HEK293 (cell line): Measurements from ENCODE around the gene LRP1B.

Experiments
- CTCF ChIA-PET: fragments of 350-600 bp; formaldehyde crosslinking; extraction: SDS; loops from one replicate; lab custom pipeline; 2021; ENCODE audit warnings: antibody characterized with exemption; lab: Yijun Ruan, JAX
- POLR2A ChIA-PET: fragments of 300-600 bp; formaldehyde crosslinking; extraction: SDS; loops from one replicate; lab custom pipeline; 2020; ENCODE audit warnings: antibody characterized with exemption, inconsistent platforms; lab: Yijun Ruan, JAX
- H3K27ac ChIP-seq: fragments of 200-500 bp; sonication (Bioruptor generic); 2 replicates; pipeline ENCODE4 v1.5.1; 2014; ENCODE audit warnings: low read depth, low read length, control low read depth, inconsistent platforms; ENCODE audit errors: extremely low read depth
- H3K36me3 ChIP-seq, 2 experiments: fragments of 200-500 bp in 1 of 2; sonication (Bioruptor generic) in 1 of 2; 1 replicate in 1 of 2; 2 replicates in 1 of 2; pipeline ENCODE4 v1.5.1; 2014 to 2017; ENCODE audit warnings: inconsistent platforms in 2 of 2, low read length in 2 of 2; ENCODE audit not compliant: control insufficient read depth in 2 of 2, insufficient read depth in 1 of 2
- H3K4me1 ChIP-seq: fragments of 200-500 bp; sonication (Bioruptor generic); 2 replicates; pipeline ENCODE4 v1.5.1; 2014; ENCODE audit warnings: mild to moderate bottlenecking, low read length, inconsistent platforms; ENCODE audit not compliant: control insufficient read depth, insufficient read depth
- H3K4me3 ChIP-seq: 2 replicates; pipeline ENCODE4 v1.5.1; 2011; ENCODE audit warnings: low read depth, mild to moderate bottlenecking, control low read depth, low read length, moderate library complexity
- H3K9me3 ChIP-seq: fragments of 200-500 bp; sonication (Bioruptor generic); 2 replicates; pipeline ENCODE4 v1.5.1; 2014; ENCODE audit warnings: low read depth, low read length, inconsistent platforms; ENCODE audit not compliant: control insufficient read depth, insufficient read depth
- FEZF1 ChIP-seq: fragments of 450-650 bp; formaldehyde crosslinking; IDR thresholded peaks from 2 replicates; pipeline ENCODE4 v1.5.1; 2016; ENCODE audit warnings: missing biosample characterization, missing genetic modification characterization
- GLIS1 ChIP-seq: fragments of 450-650 bp; formaldehyde crosslinking; IDR thresholded peaks from 2 replicates; pipeline ENCODE4 v1.5.1; 2016; ENCODE audit warnings: missing biosample characterization, missing genetic modification characterization
- KLF16 ChIP-seq: fragments of 450-650 bp; formaldehyde crosslinking; IDR thresholded peaks from 2 replicates; pipeline ENCODE4 v1.5.1; 2017; ENCODE audit warnings: missing biosample characterization, missing genetic modification characterization
- PBX3 ChIP-seq: sonication (generic); formaldehyde crosslinking; IDR thresholded peaks from 2 replicates; pipeline ENCODE4 v1.8.1; 2022; ENCODE audit warnings: mild to moderate bottlenecking, moderate library complexity, missing genetic modification reagents
- PRDM1 ChIP-seq: fragments of 450-650 bp; formaldehyde crosslinking; IDR thresholded peaks from 2 replicates; pipeline ENCODE4; 2016; ENCODE audit warnings: missing biosample characterization, missing genetic modification characterization
- ZBTB48 ChIP-seq: fragments of 450-650 bp; formaldehyde crosslinking; IDR thresholded peaks from 2 replicates; pipeline ENCODE4 v1.5.1; 2016; ENCODE audit warnings: missing biosample characterization, missing genetic modification characterization
- ZNF138 ChIP-seq: fragments of 450-650 bp; formaldehyde crosslinking; IDR thresholded peaks from 2 replicates; pipeline ENCODE4 v1.5.1; 2016; ENCODE audit warnings: missing biosample characterization, missing genetic modification characterization, borderline replicate concordance
- ZNF398 ChIP-seq: fragments of 450-650 bp; formaldehyde crosslinking; IDR thresholded peaks from 2 replicates; pipeline ENCODE4 v1.5.1; 2017; ENCODE audit warnings: missing biosample characterization, missing genetic modification characterization
- ZNF449 ChIP-seq: fragments of 450-650 bp; formaldehyde crosslinking; IDR thresholded peaks from 2 replicates; pipeline ENCODE4 v1.5.1; 2017; ENCODE audit warnings: missing biosample characterization, mild to moderate bottlenecking, missing genetic modification characterization, moderate library complexity
- ZNF555 ChIP-seq: fragments of 450-650 bp; formaldehyde crosslinking; conservative IDR thresholded peaks from 2 replicates; pipeline ENCODE4 v1.5.1; 2017; ENCODE audit warnings: missing biosample characterization, mild to moderate bottlenecking, missing genetic modification characterization, inconsistent platforms
- ZNF76 ChIP-seq: fragments of 450-650 bp; formaldehyde crosslinking; IDR thresholded peaks from 2 replicates; pipeline ENCODE4; 2016; ENCODE audit warnings: low read depth, missing biosample characterization, missing genetic modification characterization, borderline replicate concordance
- ZNF777 ChIP-seq: fragments of 450-650 bp; formaldehyde crosslinking; IDR thresholded peaks from 2 replicates; pipeline ENCODE4 v1.5.1; 2017; ENCODE audit warnings: missing biosample characterization, missing genetic modification characterization, borderline replicate concordance
- ZXDB ChIP-seq: fragments of 450-650 bp; formaldehyde crosslinking; IDR thresholded peaks from 2 replicates; pipeline ENCODE4 v1.5.1; 2016; ENCODE audit warnings: missing biosample characterization, missing genetic modification characterization

LRP1B gene

DNA sequence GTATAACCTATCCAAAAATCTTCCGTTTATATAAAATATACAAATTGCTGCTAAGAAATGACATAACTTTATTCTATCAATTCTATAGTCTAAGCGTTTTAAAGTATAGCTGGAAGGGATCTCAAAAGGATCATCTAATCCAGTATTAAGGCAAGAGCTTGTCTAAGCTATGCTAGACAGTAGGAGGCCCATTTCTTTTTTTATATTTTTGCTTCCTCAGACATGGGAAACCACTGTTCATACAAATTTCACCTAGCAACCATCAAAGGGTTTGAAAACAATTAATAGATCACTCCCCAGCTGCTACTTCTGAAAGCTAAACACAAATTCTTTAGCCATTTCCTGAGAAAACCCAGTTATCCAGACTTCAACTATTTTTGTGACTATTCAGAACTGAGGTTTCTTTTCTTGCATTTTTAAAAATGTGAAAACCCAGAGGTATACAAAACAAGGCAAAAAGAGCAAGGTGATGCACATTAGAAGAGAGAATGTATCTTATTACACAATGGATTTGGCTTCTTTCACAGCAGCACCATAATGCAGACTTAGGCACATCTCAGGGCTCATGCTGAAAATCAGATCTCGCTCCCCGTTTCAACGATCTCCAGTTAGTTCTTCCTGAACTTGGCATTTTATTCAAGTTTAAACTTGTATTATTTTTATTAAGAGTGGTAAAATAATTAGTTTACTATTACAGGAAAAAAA is 274.4 kb downstream of the LRP1B start (continued):
- TF ChIP-seq PBX3 (CRISPR knock-in tag), result no peak
- TF ChIP-seq, all 188 proteins: peak for 0

- ChIA-PET POLR2A (no interaction called here), CTCF (no interaction called here)
- Histone ChIP-seq H3K9me3 (no peaks in the 10 kb centered on the region), H3K27ac (no peak overlapping the region), H3K36me3 (no peaks in the 10 kb centered on the region), H3K4me3 (no peak overlapping the region), H3K4me1 (no peaks in the 10 kb centered on the region)
- TF ChIP-seq FEZF1 (tag by site-specific recombination) (no peak), ZNF555 (tag by site-specific recombination) (no peak), ZNF76 (tag by site-specific recombination) (no peak), ZNF449 (tag by site-specific recombination) (no peak)
Observed at GRCh38 chr2:141848191-141848590, 282.6 kb downstream of the LRP1B start.

GRCh38 chr2:141844231-141844630 is 286.6 kb downstream of the LRP1B start:
- H3K4me3 ChIP-seq, result no peak overlapping the region
- TF ChIP-seq PRDM1 (tag by site-specific recombination), result no peak
- no peak for TF ChIP-seq ZBTB48
- no peak for TF ChIP-seq KLF16
- no peak overlapping the region for H3K27ac ChIP-seq
- no peaks in the 10 kb centered on the region for H3K4me1 ChIP-seq
- POLR2A ChIA-PET, result no interaction called here
- H3K9me3 ChIP-seq, result no peaks in the 10 kb centered on the region
- CTCF ChIA-PET, result no interaction called here
- H3K36me3 ChIP-seq, result no peaks in the 10 kb centered on the region

GRCh38 chr2:141835103-141835502 is 295.7 kb downstream of the LRP1B start:
- H3K27ac ChIP-seq, result no peak overlapping the region
- H3K4me1 ChIP-seq, result no peaks in the 10 kb centered on the region
- ChIA-PET CTCF (no interaction called here), POLR2A (no interaction called here)
- H3K36me3 ChIP-seq, result no peaks in the 10 kb centered on the region
- no peak for TF ChIP-seq ZNF777
- no peak for TF ChIP-seq ZNF398 (tag by site-specific recombination)
- TF ChIP-seq GLIS1 (tag by site-specific recombination), result no peak
- no peak for TF ChIP-seq ZNF138 (tag by site-specific recombination)
- TF ChIP-seq ZXDB (tag by site-specific recombination), result no peak
- TF ChIP-seq, all 188 proteins: peak for 0
- H3K4me3 ChIP-seq, result no peak overlapping the region
- H3K9me3 ChIP-seq, result no peaks in the 10 kb centered on the region
